ENCODE results near the gene WSB1. TPM values are rescaled to one million over a fixed set of nuclear protein-coding genes. Genes with fewer than 3 reads are reported as not detected.

WSB1 gene, protein sequence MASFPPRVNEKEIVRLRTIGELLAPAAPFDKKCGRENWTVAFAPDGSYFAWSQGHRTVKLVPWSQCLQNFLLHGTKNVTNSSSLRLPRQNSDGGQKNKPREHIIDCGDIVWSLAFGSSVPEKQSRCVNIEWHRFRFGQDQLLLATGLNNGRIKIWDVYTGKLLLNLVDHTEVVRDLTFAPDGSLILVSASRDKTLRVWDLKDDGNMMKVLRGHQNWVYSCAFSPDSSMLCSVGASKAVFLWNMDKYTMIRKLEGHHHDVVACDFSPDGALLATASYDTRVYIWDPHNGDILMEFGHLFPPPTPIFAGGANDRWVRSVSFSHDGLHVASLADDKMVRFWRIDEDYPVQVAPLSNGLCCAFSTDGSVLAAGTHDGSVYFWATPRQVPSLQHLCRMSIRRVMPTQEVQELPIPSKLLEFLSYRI
- total RNA-seq: 274 and 337 TPM in 2 replicates

DNA sequence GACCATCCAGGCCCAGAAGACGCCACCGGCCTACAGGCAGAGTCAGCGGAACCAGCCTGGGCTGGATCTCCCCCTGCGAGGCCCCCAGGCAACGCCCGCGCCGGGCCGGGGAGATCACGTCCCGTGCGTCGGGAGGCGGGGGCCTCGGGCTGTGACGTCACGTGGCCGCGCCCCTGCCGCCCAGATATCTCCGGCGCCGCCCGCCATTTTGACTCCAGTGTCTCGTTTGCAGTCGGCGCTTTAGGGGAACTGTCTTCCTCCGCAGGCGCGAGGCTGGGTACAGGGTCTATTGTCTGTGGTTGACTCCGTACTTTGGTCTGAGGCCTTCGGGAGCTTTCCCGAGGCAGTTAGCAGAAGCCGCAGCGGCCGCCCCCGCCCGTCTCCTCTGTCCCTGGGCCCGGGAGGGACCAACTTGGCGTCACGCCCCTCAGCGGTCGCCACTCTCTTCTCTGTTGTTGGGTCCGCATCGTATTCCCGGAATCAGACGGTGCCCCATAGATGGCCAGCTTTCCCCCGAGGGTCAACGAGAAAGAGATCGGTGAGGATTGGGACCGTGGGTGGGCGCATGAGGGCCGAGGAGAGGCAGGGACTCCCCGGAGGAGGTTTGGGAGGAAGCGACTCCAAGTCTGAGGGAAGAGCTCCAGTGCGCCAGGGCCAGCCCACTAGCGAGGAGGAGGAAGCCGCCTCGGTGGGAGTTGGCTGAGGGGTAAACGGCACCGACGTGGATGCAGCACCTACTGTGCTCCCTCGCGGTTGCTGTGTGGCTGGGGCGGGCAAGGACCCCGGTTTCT, at the start of gene WSB1:
WSB1 (plus strand) TSS at position 217 of the 791 bp plus-strand sequence; CDS start at position 499, 282 bp downstream.

Other genes starting within 250 kb of the WSB1 start
- gene KSR1, start 162.3 kb downstream of the WSB1 start, total RNA-seq: 26.1 and 30.8 TPM in 2 replicates

All from smooth muscle cell of the pulmonary artery (primary cell).